Measurements from ENCODE around the gene CDKN1C.

CDKN1C gene

GRCh38 chr11:2904153-2905052, 18.8 kb upstream of the CDKN1C start:
- DNase-seq: no peak

- DNase-seq: no peak
These were observed 18.1 kb upstream of the CDKN1C start for GRCh38 chr11:2903672-2904011.

- DNase-seq: no peak
These were observed 17.5 kb upstream of the CDKN1C start for GRCh38 chr11:2902784-2903671.

- DNase-seq: peak; percentile 94
These were observed 16.5 kb upstream of the CDKN1C start for GRCh38 chr11:2901854-2902783.

GRCh38 chr11:2901196-2901796, 15.7 kb upstream of the CDKN1C start:
- no peak for DNase-seq

GRCh38 chr11:2899080-2899783, 13.7 kb upstream of the CDKN1C start:
- no peak for DNase-seq

GRCh38 chr11:2898366-2899079, 12.9 kb upstream of the CDKN1C start:
- no peak for DNase-seq

GRCh38 chr11:2897048-2897447, 11.5 kb upstream of the CDKN1C start:
- no peak for DNase-seq

- DNase-seq: no peak
These were observed 10.5 kb upstream of the CDKN1C start for GRCh38 chr11:2896047-2896446.

GRCh38 chr11:2893935-2894334, 8.4 kb upstream of the CDKN1C start:
- no peak for DNase-seq

GRCh38 chr11:2892967-2893528, 7.5 kb upstream of the CDKN1C start:
- DNase-seq: no peak

GRCh38 chr11:2892215-2892966, 6.8 kb upstream of the CDKN1C start:
- peak; percentile 81 for DNase-seq

GRCh38 chr11:2891326-2892214, 6.0 kb upstream of the CDKN1C start:
- DNase-seq: no peak

GRCh38 chr11:2890466-2891294, 5.1 kb upstream of the CDKN1C start:
- no peak for DNase-seq

GRCh38 chr11:2889362-2890273, 4.0 kb upstream of the CDKN1C start:
- no peak for DNase-seq

- peak; percentile 81 for DNase-seq
These were observed 2.8 kb upstream of the CDKN1C start for GRCh38 chr11:2888266-2888968.

Measured in NCI-H1105 (cell line).